Ishikawa (cell line): ENCODE measurements around the gene WDTC1.

Source experiments
- EGR1 ChIP-seq: IDR thresholded peaks from 2 replicates; pipeline ENCODE4 v1.6.1; 2012
- EP300 ChIP-seq: IDR thresholded peaks from 2 replicates; pipeline ENCODE4 v1.6.1; 2012; ENCODE audit warnings: borderline replicate concordance
- FOXM1 ChIP-seq: IDR thresholded peaks from 2 replicates; pipeline ENCODE4 v1.6.1; 2012; ENCODE audit warnings: low read depth, borderline replicate concordance
- TEAD4 ChIP-seq: IDR thresholded peaks from 2 replicates; pipeline ENCODE4 v1.6.1; 2012
- YY1 ChIP-seq: IDR thresholded peaks from 2 replicates; pipeline ENCODE4 v1.6.1; 2012; ENCODE audit warnings: low read depth
- TF ChIP-seq, protein P1 (sequence below): IDR thresholded peaks from 2 replicates; pipeline ENCODE4 v1.6.1; 2012
- TF ChIP-seq, protein P2 (sequence below): IDR thresholded peaks from 2 replicates; pipeline ENCODE4 v1.6.1; 2012; ENCODE audit warnings: low read depth, mild to moderate bottlenecking

DNA sequence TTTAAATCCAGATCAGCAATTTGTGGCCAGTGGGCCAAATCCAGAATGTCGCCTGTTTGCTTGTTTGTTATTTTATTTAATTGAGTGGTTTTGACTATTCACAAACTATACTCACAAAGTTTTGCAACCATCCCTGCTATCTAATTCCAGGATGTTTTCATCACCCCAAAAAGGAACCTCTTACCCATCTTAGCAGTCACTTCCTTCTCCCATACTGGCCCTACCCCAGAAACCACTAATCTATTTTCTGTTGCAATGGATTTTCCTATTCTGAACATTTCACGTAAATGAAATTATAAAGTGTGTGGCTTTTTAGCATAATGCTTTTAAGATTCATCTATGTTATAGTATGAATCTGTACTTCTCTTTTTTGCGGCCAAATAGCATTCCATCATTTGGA lies 41.3 kb downstream of the WDTC1 start:
- TF ChIP-seq TEAD4 (no peak), EP300 (no peak), YY1 (no peak), EGR1 (no peak), FOXM1 (no peak)
- TF ChIP-seq, protein P1, sequence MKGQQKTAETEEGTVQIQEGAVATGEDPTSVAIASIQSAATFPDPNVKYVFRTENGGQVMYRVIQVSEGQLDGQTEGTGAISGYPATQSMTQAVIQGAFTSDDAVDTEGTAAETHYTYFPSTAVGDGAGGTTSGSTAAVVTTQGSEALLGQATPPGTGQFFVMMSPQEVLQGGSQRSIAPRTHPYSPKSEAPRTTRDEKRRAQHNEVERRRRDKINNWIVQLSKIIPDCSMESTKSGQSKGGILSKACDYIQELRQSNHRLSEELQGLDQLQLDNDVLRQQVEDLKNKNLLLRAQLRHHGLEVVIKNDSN, result no peak
- TF ChIP-seq, protein P2, sequence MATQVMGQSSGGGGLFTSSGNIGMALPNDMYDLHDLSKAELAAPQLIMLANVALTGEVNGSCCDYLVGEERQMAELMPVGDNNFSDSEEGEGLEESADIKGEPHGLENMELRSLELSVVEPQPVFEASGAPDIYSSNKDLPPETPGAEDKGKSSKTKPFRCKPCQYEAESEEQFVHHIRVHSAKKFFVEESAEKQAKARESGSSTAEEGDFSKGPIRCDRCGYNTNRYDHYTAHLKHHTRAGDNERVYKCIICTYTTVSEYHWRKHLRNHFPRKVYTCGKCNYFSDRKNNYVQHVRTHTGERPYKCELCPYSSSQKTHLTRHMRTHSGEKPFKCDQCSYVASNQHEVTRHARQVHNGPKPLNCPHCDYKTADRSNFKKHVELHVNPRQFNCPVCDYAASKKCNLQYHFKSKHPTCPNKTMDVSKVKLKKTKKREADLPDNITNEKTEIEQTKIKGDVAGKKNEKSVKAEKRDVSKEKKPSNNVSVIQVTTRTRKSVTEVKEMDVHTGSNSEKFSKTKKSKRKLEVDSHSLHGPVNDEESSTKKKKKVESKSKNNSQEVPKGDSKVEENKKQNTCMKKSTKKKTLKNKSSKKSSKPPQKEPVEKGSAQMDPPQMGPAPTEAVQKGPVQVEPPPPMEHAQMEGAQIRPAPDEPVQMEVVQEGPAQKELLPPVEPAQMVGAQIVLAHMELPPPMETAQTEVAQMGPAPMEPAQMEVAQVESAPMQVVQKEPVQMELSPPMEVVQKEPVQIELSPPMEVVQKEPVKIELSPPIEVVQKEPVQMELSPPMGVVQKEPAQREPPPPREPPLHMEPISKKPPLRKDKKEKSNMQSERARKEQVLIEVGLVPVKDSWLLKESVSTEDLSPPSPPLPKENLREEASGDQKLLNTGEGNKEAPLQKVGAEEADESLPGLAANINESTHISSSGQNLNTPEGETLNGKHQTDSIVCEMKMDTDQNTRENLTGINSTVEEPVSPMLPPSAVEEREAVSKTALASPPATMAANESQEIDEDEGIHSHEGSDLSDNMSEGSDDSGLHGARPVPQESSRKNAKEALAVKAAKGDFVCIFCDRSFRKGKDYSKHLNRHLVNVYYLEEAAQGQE, result no peak
